ENCODE measurements around the gene DNAJB1. TPM values are rescaled to one million over a fixed set of nuclear protein-coding genes. Genes with fewer than 3 reads are reported as not detected.

The DNAJB1 gene
- total and polyA plus RNA-seq, 2 of the 4 experiments (the other 2 are of a cell fraction): 88.2 to 95.4 TPM

GRCh38 chr19:14519860-14520407 lies 1.7 kb upstream of the DNAJB1 start:
- peaks cover 19% of the 10 kb centered on the region for H3K4me1 ChIP-seq (ENCODE audit: control insufficient read depth, insufficient read depth, low read length)
- peak overlapping the region; percentile 74 for H2BK5ac ChIP-seq (ENCODE audit: low read depth, low read length, poor library complexity, severe bottlenecking)
- POLR2A ChIA-PET (ENCODE audit: unreplicated experiment): no interaction called here
- H3K4me3 ChIP-seq (ENCODE audit: insufficient read depth, low read depth, low read length): no peak overlapping the region
- intact Hi-C loops (cut with micrococcal nuclease): no loop called here
- CTCF ChIA-PET: no interaction called here
- no peak overlapping the region for H3K9ac ChIP-seq (ENCODE audit: low read depth, low read length)
- 75% methylated on average over 1 of the region's 2 CpGs; no CpG with 5 or more reads in 1 of the 2 experiments for WGBS, 2 experiments (ENCODE audit: extremely low coverage in 2 of 2, insufficient read length in 1 of 2)
- no TSS peak for BruUV-seq (replicated peaks)
- H3K56ac ChIP-seq (ENCODE audit: extremely low read depth, insufficient read depth, low read length): no peak overlapping the region
- H4K5ac ChIP-seq (ENCODE audit: low read depth, low read length): peak overlapping the region; percentile 78
- peak overlapping the region; percentile 31; the same call in 1 of the 3 replicates for H2BK15ac ChIP-seq (ENCODE audit: low read depth, low read length)
- peak overlapping the region; percentile 70 for H2BK120ac ChIP-seq (ENCODE audit: low read depth, low read length)
- peak overlapping the region; percentile 10; the same call in 1 of the 2 replicates for H3K18ac ChIP-seq (ENCODE audit: low read depth, low read length)
- 0 out of 2 replicates have a peak overlapping the region, but pooled peaks have one; percentile 43 for H3K14ac ChIP-seq (replicated peaks; ENCODE audit: low read depth, low read length)
- TF ChIP-seq NFE2L2 (IDR thresholded peaks at IDR 0.05; ENCODE audit: low read depth, low read length): peak; percentile 26; the same call in 1 of the 2 replicates
- TF ChIP-seq ELK1 (IDR thresholded peaks at IDR 0.05; ENCODE audit: borderline replicate concordance, low read depth, low read length): no peak
- peak; percentile 57; the same call in 1 of the 2 replicates for TF ChIP-seq FOS (IDR thresholded peaks at IDR 0.05; ENCODE audit: low read depth, low read length)
- peaks cover 29% of the 10 kb centered on the region for H4K20me1 ChIP-seq (ENCODE audit: insufficient read depth, low read length)
- H3K9me1 ChIP-seq (ENCODE audit: insufficient read depth, low read length): peaks cover 14% of the 10 kb centered on the region
- peak overlapping the region; percentile 30; the same call in 1 of the 2 replicates for H2BK20ac ChIP-seq (ENCODE audit: low read depth, low read length)
- H3K27ac ChIP-seq (ENCODE audit: insufficient read depth, low read length): peak overlapping the region; percentile 64
- peak overlapping the region; percentile 43 for H2AK5ac ChIP-seq (ENCODE audit: low read depth, low read length)
- peak overlapping the region; percentile 68 for H2AK9ac ChIP-seq (replicated peaks; ENCODE audit: low read depth, low read length, poor library complexity)
- peaks cover 19% of the 10 kb centered on the region for H3K36me3 ChIP-seq (ENCODE audit: control insufficient read depth, insufficient read depth, low read length)
- peak overlapping the region; percentile 70 to 99 for H4K8ac ChIP-seq (ENCODE audit: low read depth in 2 of 2, low read length in 2 of 2)
- H4K91ac ChIP-seq (ENCODE audit: insufficient read depth, low read depth, low read length): peak overlapping the region; percentile 52
- peaks cover 12 to 32% of the 10 kb centered on the region in 2 experiments; a peak in 3 of 4 replicates for H3K79me1 ChIP-seq (ENCODE audit: low read depth in 1 of 2, low read length in 2 of 2)
- in situ Hi-C loops (cut with MboI; ENCODE audit: low sequenced_read_pairs): no loop called here
- peak overlapping the region; percentile 44 for H3K4ac ChIP-seq (ENCODE audit: low read depth, low read length)
- peak overlapping the region; percentile 0; the same call in 1 of the 2 replicates for H3K23ac ChIP-seq (ENCODE audit: low read depth, low read length)
- peak; percentile 88 for DNase-seq
- dilution Hi-C loops (cut with HindIII; ENCODE audit: low sequenced_read_pairs, unreplicated experiment): no loop called here
- ATAC-seq (ENCODE audit: low read depth): no peak; the same call in 1 of the 2 replicates
- H3K27me3 ChIP-seq (ENCODE audit: control insufficient read depth, insufficient read depth, low read length): no peaks in the 10 kb centered on the region
- H3K9me3 ChIP-seq (ENCODE audit: control insufficient read depth, insufficient read depth, low read length): no peaks in the 10 kb centered on the region
- H3K4me2 ChIP-seq (ENCODE audit: low read depth, low read length): no peak overlapping the region
- peak overlapping the region; percentile 61 for H2AFZ ChIP-seq (replicated peaks; ENCODE audit: low read length, poor library complexity)

All from IMR-90 (cell line).